HG03520 (cell line): ENCODE data around the gene PECR.

Source experiments
- ATAC-seq: cut with Tn5 transposase; IDR thresholded peaks from one replicate; pipeline ENCODE4 v1.9.1; 2021; ENCODE audit warnings: mild to moderate bottlenecking, moderate library complexity; ENCODE audit not compliant: unreplicated experiment

Gene PECR

GRCh38 chr2:216072473-216072872 is 9.1 kb downstream of the PECR start:
- ATAC-seq: no peak

GRCh38 chr2:216071111-216071851 is 10.3 kb downstream of the PECR start:
- ATAC-seq: no peak

- ATAC-seq: no peak
Measured at GRCh38 chr2:216070195-216070594, 11.4 kb downstream of the PECR start.

DNA sequence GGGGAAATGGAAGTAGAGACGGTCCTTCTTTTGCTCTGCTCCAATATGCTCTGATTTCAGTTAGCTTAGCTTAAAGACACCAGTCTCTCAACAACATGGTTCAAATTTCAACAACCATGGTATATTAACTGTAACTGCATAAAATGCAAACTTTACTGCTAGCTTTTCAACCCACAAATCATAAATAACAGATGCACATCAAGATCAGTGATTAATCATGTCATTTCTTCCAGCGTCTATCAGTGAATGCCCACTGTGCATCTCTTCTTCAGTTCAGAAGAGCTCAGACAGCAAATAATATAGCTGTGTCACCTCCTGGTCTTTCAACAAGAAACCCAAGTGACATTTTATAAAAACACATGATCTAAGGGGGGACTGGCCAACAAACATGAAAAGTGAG is 12.6 kb downstream of the PECR start:
- no peak for ATAC-seq

- no peak for ATAC-seq
Measured at GRCh38 chr2:216066230-216066629, 15.4 kb downstream of the PECR start.

DNA sequence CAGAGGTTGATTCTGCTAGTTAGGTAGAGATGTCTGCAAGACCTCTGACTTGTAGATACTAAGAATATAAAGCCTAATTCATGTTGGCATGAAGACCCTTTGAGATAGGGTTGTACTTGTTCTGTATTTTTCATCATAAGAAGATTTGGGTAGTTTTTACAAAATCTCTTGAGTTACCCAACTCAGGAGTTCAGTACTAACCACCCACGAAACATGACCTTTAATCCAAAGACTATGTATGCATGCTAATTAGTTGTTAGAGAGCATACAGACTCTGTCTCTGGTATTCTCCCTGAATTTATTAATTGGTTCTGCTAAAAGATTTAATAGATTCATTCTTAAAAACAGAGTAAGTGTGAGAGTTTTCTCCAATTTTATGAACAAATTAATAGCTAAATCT is 16.9 kb downstream of the PECR start:
- ATAC-seq: no peak

- ATAC-seq: no peak
Measured at GRCh38 chr2:216064014-216064630, 17.5 kb downstream of the PECR start.

DNA sequence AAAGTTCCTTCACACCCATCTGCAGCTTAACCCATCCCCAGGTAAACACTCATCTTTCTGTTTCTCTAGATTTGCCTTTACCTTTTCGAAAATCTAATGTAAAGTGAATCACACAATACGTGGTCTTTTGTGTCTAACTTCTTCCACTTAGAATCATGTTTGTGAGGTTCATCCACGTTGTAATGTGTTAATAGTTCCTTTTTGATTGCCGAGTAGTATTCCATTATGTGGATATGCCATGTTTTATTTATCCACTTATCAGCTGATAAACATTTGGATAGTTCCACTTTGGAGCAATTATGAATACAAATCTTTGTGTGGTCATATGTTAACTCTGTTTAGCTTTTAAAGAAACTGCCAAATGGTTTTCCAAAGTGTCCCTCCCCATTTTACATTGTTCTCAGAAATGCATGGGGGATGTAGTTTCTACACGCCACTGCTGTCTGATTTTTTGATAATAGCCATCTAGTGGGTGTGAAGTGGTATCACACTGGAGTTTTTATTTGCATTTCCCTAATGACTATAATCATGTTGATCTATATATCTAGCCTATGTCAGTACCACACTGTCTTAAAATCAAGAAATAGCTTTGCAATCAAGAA is 22.3 kb downstream of the PECR start:
- ATAC-seq: no peak

GRCh38 chr2:216057688-216058193 is 23.9 kb downstream of the PECR start:
- ATAC-seq: peak; percentile 75

GRCh38 chr2:216056739-216057138 is 24.9 kb downstream of the PECR start:
- peak; percentile 46 for ATAC-seq

DNA sequence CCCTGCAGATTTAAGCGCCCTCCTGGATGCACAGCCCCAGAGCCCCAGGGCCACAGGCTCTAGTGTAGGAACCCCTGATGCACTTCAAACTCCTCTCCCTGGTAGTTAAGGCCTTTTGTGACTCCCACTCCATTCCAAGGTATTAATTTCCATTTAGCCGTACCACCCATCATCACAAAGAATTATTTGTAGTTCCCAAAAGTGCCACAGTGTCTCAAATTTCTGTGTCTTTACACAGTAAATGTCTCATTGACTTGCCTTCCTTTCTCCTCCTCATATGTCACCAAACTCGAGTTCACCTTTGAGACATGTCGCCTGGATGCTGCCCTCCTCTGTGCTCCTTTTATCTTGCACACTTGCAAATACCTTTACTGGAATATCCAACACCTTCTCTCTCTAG is 25.9 kb downstream of the PECR start:
- no peak for ATAC-seq

GRCh38 chr2:216052420-216052819 is 29.2 kb downstream of the PECR start:
- no peak for ATAC-seq

DNA sequence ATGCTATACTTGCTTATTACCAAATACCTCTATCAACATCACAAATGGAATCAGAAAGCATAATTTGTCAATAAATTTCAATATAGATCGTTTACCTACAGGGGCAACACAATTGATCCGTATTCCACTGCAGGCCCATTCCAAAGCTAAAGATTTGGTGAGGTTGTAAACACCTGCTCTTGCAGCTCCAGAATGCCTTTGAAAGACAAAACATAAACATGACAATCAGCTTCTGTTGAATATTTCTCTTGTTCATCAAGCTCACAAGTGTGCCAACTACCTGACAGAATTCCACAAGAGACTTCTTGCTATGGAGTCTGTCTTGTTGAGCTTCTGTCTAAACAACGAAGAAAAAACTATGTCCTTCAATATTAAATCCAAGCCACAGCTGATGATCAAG is 30.3 kb downstream of the PECR start:
- ATAC-seq: no peak

GRCh38 chr2:216049452-216049851 is 32.2 kb downstream of the PECR start:
- no peak for ATAC-seq

DNA sequence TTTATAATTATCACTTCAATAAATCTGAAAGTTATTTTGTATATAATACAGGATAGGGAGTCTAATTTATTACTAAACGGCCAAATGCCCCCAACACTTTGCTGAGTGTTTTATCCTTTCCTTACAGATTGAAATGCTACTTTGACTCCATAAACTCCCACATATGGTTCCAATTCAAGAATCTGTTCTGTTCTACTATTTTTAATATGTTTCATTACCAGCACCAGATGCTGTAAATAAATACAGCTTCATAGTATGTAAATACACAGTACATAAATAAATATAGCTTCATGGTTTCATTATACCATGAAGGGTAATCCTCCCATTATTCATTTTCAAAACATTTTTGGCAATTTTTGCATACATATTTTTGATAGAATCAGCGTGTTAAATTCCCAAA is 34.2 kb downstream of the PECR start:
- no peak for ATAC-seq

DNA sequence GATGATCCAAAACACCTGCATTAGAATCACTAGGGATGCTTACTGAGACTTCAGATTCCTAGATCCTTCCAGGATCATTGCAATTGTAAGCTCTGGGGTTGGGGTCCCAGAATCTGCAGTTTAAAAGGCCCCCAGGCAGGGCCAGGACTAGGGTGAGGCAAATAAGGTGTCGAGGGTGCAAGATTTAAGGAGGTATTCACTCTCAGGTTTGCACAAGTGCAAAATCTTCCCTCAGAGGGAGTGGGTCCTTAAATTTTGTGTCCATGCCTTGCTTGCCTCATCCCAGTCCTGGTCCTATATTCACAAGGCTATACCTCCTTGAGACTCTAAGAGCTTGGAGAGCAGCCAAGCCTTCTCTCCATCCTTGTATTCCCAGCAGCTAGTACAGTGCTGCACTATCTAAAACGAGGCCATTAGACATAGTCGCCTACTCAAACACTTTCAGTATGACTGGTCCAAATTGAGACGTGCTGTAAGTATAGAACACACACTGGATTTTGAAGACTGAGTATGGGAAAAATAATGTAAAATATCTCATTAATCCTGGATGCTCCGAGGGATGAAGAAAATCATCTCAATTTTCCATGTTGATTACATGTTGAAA is 36.6 kb downstream of the PECR start:
- peak; percentile 97 for ATAC-seq

GRCh38 chr2:216043949-216044348 is 37.7 kb downstream of the PECR start:
- no peak for ATAC-seq

DNA sequence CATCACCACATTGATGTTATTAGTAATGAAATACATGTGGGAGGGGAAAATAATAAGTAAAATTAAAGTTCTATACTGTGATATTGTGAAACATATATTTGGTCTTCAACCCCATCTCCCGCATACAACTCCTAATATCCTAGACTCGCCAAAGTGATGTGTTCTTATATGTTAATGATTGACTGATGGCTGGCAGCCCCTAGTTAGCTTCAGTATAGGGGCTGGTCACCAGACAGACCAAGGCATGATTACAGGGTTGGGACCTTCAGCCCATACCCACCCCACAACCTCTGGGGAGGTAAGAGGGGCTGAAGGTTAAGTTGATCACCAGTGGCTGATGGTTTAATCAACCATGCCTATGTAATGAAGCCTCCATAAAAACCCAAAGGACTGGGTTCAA is 40.2 kb downstream of the PECR start:
- no peak for ATAC-seq

DNA sequence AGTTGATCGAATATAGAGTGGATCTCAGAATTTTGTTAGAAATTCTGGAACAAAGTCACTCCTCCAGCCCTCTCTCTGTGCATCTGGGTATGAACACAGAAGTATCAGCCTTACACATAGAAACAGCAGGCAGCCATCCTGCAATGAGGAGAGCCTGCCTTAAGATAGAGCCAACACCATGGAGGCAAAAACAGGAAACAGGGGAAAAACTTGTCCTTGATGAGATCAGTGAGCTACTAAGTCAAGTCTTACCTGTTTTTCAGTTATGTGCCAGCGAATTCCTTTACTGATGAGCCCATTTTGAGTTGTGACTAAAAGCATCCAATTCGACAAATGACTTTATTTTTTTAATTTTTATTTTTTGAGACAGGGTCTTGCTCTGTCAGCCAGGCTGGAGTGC is 41.7 kb downstream of the PECR start:
- no peak for ATAC-seq

GRCh38 chr2:216034065-216034464 is 47.5 kb downstream of the PECR start:
- ATAC-seq: no peak

GRCh38 chr2:216033403-216033802 is 48.2 kb downstream of the PECR start:
- no peak for ATAC-seq
